ENCODE results near the gene GRK6. TPM values are rescaled to one million over a fixed set of nuclear protein-coding genes. Genes with fewer than 3 reads are reported as not detected.

The GRK6 gene
- total and polyA plus RNA-seq, 11 donors, result 6.8 to 33.2 (median 17.3) TPM

GRCh38 chr5:177397875-177398390, 28.5 kb upstream of the GRK6 start:
- intact Hi-C loops (cut with DNase I), result no loop called here
- Histone ChIP-seq H3K9me3 (no peaks in the 10 kb centered on the region), H3K27me3 (peaks cover 31 to 67% (median 51%) of the 10 kb centered on the region in 9 donors), H3K36me3 (no peaks in the 10 kb centered on the region), H3K4me1 (peaks cover 0 to 20% (median 15%) of the 10 kb centered on the region in 12 donors), H3K4me3 (no peak overlapping the region), H3K27ac (no peak overlapping the region)
- TF ChIP-seq CTCF (IDR thresholded peaks at IDR 0.05) (no peak), POLR2A (IDR thresholded peaks at IDR 0.05) (no peak)
- WGBS, 4 donors, result 83 to 90% (median 85%) methylated on average over 6 to 16 of the region's 16 CpGs
- DNase-seq, result no peak
- ATAC-seq, result no peak

GRCh38 chr5:177399997-177400868, 26.2 kb upstream of the GRK6 start, which contains the start of gene PFN3:
Gene PFN3 (minus strand): TSS chr5:177400661. CDS start chr5:177400576, 85 bp downstream.
- 8 to 15% (median 12%) methylated on average over 63 to 92 of the region's 92 CpGs for WGBS, 4 donors
- Histone ChIP-seq H3K4me1 (peaks cover 8 to 42% (median 32%) of the 10 kb centered on the region in 12 donors), H3K4me3 (no peak within 1 kb of the TSS), H3K27ac (no peak within 1 kb of the TSS), H3K36me3 (no peaks in the 10 kb centered on the region), H3K27me3 (peaks cover 39 to 83% (median 62%) of the 10 kb centered on the region in 9 donors), H3K9me3 (no peaks in the 10 kb centered on the region)
- intact Hi-C loops (cut with DNase I), result loop anchor here in 2 of 10 donors (5.0 to 10.0 kb wide), 3 partner anchors 52 to 205 kb away; partner anchors contain the start of gene B4GALT7 (in 1 of the 2)
- no peak for ATAC-seq
- no peak for DNase-seq
- TF ChIP-seq POLR2A (IDR thresholded peaks at IDR 0.05) (no peak), CTCF (IDR thresholded peaks at IDR 0.05) (no peak)

GRCh38 chr5:177402271-177403043, 24.0 kb upstream of the GRK6 start:
- Histone ChIP-seq H3K27ac (no peak overlapping the region), H3K36me3 (no peaks in the 10 kb centered on the region), H3K27me3 (peaks cover 39 to 75% (median 64%) of the 10 kb centered on the region in 9 donors), H3K9me3 (no peaks in the 10 kb centered on the region), H3K4me3 (peak overlapping the region in 1 of 12 donors; percentile 64), H3K4me1 (peaks cover 8 to 51% (median 32%) of the 10 kb centered on the region in 12 donors)
- DNase-seq (peak in 4 of 5 donors; percentile 31 to 68 (median 40)), ATAC-seq (peak in 1 of 4 donors; percentile 20)
- intact Hi-C loops (cut with DNase I), result loop anchor here in 4 of 10 donors (1.0 to 10.0 kb wide), 5 partner anchors 50 to 202 kb away; partner anchors contain the start of gene B4GALT7 (in 1 of the 4)
- peak in 7 of 12 donors; percentile 8 to 34 (median 15) for TF ChIP-seq CTCF (IDR thresholded peaks at IDR 0.05)
- TF ChIP-seq POLR2A (IDR thresholded peaks at IDR 0.05), result no peak
- WGBS, 4 donors, result 5 to 8% (median 6%) methylated on average over 36 to 49 of the region's 49 CpGs

Measured in heart left ventricle (tissue), 16 donors.